Stimulated activated CD8-positive, alpha-beta memory T cell treated with anti-CD3 and anti-CD28 coated beads, Interleukin-4, amount 100 ng/mL, for 1 hour (primary cell): Measurements from ENCODE around the gene ATP1A1.

Experiments used
- DNase-seq, 2 donors: peaks; one replicate each; pipeline ENCODE4 v3.0.0-alpha.2; 2020; ENCODE audit warnings: low read depth in 2 of 2, low spot score in 1 of 2

ATP1A1 gene

DNA sequence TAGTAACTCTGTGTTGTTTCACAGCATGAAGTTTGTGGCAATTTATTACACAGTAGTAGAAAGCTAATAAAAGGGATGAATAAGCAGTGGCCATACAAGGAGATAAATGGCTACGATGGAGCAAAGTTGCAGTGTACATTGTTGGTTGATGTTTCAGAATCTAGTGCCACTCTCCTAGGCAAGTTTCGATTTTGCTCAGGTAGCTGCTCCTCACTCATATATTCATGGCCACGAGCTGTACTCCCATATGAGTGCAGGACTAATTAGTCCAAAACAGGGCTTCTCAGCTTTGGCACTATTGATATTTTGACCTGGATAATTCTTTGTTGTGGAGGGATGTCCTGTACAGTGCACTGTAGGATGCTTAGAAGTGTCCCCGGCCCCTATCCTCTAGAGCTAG, 30.0 kb upstream of the ATP1A1 start:
- DNase-seq = no peak

GRCh38 chr1:116345011-116345410, 28.0 kb upstream of the ATP1A1 start:
- DNase-seq = no peak

GRCh38 chr1:116345843-116346242, 27.2 kb upstream of the ATP1A1 start:
- peak in 1 of 2 donors; percentile 27 for DNase-seq

DNA sequence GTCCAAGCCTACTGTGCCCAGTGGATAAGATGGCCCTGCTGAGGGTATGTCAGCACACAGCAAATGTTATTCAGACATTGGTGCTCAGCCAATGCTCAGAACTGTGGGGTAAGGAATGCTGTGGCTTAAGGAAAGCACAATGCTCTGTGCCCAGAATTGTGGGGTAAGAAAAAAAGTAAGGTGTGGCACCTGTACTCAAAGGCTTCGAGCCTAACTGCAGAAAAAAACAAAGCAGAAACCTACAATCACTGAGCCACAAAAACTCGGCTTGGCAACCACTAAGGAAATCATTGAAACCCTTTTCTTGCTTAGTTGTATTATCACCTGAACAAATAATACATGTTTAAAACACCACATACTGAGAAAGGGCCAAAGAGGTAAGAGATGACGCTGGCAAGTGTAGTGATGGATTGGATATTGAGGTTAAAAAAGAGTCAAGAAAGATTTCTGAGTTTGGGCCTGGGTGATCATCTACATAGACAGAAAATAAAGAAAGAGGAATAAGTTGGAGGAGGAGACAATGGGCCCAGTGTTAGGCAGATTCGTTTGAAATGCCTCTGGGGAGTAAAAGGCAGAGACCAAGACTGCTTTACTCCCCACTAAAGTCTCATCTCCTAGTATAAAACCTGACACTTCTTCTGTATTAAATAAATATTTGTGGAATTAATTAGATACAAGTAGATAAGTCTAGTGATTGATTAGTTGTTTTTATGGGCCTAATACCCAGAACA, 25.9 kb upstream of the ATP1A1 start:
- DNase-seq = no peak

DNA sequence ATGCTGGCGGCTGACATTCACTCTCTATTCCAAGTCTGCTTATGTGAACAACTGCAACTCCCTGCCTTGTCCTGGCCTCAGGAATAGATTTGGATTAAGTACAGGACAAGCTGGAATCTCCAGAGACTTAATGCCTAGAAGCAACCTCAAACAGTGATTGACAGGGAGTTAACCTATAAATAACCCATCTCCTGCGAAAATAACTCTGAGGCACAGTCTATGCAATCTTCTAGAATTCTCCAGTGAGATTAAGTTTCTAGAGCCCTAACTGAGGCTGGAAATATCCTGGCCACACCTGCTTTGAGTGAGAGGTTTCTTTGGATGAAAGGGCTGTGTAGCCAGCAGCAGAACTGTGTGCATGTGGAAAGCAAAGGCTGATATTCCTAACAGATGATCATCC, 25.3 kb upstream of the ATP1A1 start:
- DNase-seq = no peak

DNA sequence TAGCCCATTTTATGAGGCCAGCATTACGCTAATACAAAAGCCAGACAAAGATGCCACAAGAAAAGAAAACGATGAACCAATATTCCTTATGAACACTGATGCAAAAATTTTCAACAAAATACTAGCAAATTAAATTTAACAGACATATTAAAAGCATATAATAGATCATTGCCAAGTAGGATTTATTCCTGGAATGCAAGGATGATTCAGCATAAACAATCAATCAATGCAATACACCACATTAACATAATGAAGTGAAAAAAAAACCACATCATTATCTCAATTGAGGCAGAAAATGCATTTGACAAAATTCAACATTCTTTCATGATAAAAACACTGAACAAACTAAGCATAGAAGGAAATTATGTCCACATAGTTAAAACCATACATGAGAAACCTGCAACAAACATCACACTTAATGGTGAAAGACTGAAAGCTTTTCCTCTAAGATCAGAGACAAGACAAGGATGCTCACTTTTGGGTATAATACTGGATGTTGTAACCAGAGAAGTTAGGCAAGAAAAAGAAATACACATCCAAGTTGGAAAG, 22.9 kb upstream of the ATP1A1 start:
- DNase-seq = no peak

DNA sequence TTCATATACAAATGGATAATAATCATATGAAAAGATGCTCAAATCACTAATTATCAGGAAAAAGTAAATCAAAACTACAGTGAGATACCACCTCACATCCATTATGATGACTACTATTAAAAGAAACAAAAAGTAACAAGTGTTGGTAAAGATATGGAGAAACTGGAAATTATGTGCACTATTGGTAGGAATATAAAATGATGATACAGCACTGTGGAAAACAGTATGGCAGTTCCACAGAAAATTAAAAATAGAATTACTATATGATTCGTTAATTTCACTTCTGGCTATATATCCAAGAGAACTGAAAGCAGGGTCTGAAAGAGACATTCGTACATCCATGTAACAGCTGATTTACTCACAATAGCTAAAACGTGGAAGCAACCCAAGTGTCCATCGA, 21.1 kb upstream of the ATP1A1 start:
- no peak for DNase-seq

DNA sequence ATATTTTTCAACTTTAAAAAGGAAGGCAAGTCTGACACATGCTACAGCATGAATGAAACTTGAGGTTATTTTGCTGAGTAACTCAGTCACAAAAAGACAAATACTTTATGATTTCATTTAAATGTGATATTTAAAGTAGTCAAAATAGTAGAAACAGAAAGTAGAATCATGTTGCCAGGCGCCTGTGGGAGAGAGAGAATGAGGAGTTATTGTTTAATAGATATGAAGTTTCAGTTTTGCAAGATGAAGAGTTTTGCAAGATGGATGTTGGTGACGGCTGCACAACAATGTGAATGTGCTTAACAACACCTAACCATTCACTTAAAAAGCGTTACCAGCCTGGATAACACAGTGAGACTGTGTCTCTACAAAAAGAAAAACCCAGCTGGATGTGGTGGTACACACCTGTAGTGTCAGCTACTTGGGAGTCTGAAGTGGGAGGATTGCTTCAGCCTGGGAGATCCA, 20.7 kb upstream of the ATP1A1 start:
- DNase-seq = no peak

GRCh38 chr1:116353155-116353554, 19.9 kb upstream of the ATP1A1 start:
- no peak for DNase-seq

DNA sequence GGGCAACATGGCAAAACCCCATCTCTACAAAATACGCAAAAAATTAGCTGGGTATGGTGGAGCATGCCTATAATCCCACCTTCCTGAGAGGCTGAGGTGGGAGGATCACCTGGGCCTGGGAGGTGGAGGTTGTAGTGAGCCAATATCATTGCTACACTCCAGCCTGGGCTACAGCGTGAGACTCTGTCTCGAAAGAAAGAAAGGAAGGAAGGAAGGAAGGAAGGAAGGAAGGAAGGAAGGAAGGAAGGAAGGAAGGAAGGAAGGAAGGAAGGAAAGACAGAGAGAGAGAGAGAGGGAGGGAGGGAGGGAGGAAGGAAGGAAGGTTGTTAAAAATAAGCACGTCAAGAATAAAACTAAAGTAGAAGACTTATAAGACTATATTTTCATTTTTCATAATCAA, 17.0 kb upstream of the ATP1A1 start:
- no peak for DNase-seq

GRCh38 chr1:116356673-116357072, 16.4 kb upstream of the ATP1A1 start:
- DNase-seq = no peak

GRCh38 chr1:116357487-116357886, 15.6 kb upstream of the ATP1A1 start:
- no peak for DNase-seq

DNA sequence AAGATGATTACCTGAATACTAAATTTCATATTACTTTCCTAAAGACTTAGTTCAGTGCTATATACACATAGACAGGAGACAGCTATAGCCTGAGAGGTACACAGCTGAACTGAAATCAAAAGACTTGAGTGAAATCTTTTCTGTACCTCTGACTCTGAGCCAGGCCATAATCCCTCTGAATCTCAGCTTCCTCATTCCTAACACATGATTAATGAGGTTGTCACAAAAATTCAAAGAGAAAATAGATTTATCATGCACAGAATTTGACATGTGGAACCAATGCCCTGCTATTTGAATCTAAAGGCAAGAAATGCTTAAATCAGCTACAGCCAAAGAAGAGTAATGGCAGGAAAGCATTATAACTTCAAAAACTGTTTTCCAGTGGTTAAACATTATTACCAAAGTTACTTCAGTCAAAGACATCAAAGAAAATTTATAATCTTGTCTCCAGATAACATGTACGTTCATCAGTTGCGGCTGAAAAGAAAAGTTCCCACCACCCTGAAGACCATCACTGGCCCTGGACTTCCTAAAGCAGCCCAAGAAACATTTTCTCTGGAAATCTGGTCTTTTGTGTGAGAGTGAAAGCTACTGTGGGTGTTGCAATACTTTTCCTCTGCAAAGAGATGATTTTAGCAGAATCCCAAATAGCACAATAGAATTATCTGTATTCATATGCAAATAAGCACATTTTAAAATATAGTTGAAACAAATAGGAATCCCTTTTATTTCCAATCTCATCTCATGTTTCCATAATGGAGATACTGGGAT, 13.8 kb upstream of the ATP1A1 start:
- no peak for DNase-seq

DNA sequence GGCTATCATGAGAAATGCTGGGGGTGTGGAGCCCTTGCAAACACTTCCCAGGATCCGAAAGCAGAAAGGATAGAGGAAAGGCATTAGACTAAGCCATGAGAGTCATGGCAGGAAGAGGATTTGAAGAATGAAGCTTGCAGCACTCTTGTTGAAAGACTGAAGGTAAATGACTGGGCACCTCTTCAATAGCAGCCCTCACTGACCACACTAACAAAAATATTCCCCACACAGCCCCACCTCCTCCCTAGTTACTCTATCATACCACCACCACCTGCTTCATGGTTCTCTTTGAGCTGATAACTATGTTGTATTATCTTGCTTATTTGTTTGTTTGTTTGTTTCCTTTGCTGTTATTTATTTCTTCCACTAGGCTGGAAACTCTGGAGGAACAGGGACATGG, 13.2 kb upstream of the ATP1A1 start:
- no peak for DNase-seq

GRCh38 chr1:116360429-116361173, 12.4 kb upstream of the ATP1A1 start:
- no peak for DNase-seq

GRCh38 chr1:116361648-116362047, 11.4 kb upstream of the ATP1A1 start:
- no peak for DNase-seq

- no peak for DNase-seq
Measured at GRCh38 chr1:116362050-116362449, 11.0 kb upstream of the ATP1A1 start.

DNA sequence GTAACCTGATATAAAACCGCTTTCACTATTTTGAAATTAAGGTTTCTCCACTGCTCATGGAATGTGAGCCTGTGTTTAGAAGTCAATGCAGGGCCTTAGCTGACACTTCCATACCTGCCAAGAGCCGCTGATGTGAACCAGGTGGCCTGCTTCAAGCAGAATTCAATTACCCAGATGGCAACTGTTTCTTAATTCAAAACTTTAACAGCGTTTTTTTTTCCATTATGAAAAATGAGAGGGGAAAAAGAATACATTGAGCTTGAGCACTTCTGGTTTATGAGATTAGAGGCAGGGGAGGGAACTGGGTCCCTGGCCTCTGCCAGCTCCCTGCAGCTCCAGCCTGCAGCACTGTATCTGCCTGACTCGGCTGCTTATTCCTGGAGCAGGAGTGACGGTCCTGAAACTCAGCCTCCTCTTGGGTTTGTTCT, 7.7 kb upstream of the ATP1A1 start:
- DNase-seq = no peak

DNA sequence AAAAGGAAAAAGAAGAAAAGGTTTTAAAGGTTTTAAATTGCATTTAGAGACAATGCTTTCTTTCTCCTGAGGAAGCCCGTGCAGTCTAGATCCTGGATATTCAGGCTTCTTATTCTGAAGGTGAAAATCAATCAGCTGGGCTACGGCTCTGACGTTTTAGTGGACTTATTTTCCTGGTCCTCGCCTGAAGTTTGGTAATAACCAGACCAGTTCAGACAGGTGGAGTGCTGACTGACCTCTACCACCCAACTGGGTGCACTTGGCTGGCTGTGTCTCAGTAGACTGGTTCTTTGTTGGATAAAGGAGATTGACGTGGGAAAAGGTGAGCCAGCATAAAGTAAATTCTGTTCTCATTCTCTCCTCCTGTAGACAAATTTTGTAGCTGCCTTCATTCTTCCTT, 7.2 kb upstream of the ATP1A1 start:
- no peak for DNase-seq

- DNase-seq = no peak
Measured at GRCh38 chr1:116367256-116367945, 5.6 kb upstream of the ATP1A1 start.

DNA sequence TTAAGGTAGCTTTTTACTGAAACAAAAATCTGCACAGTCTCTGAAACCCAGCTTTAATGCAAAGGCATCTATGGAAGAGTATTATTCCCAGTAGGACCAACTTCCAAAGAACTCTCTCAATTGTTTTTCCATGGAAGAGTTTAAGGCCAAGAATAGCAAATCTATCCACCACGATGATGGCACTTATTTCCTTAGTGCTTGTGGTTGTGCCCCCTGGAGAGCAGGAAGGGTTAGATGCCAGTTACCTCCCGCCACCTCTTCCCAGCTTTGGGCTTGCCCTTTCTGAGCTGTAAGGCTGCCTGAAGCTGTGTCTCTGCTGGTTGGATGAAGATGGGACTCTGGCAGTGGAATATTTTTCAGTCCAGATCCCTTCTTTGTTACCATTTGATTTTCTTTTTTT, 4.8 kb upstream of the ATP1A1 start:
- no peak for DNase-seq
